Ovary (tissue), 3 donors: ENCODE measurements around the gene PLXNB2.

ENCODE experiments used
- CTCF ChIP-seq, 3 donors: fragments of 450-650 bp in 2 of 3; fragments of 200-600 bp in 1 of 3; IDR thresholded peaks; one replicate each; pipeline versions ENCODE4 v1.5.1 to v1.8.0; 2016 to 2022; ENCODE audit warnings: antibody characterized with exemption in 3 of 3, mild to moderate bottlenecking in 1 of 3
- EP300 ChIP-seq: sonication (generic); formaldehyde crosslinking; IDR thresholded peaks from one replicate; pipeline ENCODE4 v1.6.1; 2017; ENCODE audit warnings: antibody characterized with exemption
- POLR2A ChIP-seq: fragments of 450-650 bp; IDR thresholded peaks from one replicate; pipeline ENCODE4 v1.6.1; 2017; ENCODE audit warnings: antibody characterized with exemption, mild to moderate bottlenecking, moderate library complexity
- donor health status: DM: no; HTN: no; CAD: no.

- no peak for TF ChIP-seq CTCF (IDR thresholded peaks at IDR 0.05)
- no peak for TF ChIP-seq POLR2A
- no peak for TF ChIP-seq EP300
Measured at GRCh38 chr22:50278461-50278860, 29.0 kb downstream of the PLXNB2 start.
